GM12801 (cell line): ENCODE data around the gene USP47.

Experiments used
- TF ChIP-seq, protein P1 (sequence below): IDR thresholded peaks from one replicate; pipeline ENCODE4 v1.5.1; 2011; ENCODE audit warnings: control low read depth; ENCODE audit not compliant: insufficient read length; ENCODE audit errors: extremely low read depth

USP47 gene

DNA sequence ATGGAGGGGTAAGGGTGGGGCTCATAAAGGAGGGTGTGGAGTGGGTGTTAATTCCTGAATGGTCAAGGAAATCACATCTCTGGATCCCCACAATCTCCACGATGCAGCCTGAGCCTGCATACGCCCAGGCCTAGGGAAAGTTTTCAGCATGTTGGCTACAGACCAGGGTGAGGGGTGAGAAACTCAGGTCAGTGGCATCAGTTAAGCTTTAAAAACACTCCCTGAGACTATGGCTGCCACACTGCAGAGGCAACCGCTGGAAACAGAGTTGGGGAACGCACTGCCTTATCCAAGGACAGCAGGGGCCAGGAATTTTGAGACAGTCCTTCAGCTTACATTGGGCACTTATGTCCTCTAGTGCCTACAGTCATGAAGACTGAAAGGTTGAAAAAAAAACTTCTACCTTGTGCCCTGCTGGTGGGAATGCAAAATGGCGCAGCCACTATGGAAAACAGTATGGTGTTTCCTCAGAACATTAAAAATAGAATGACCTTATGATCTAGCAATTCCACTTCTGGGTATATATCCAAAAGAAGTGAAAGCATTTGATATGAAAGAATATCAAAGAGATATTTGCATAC, 147.0 kb downstream of the USP47 start:
- TF ChIP-seq, protein P1, sequence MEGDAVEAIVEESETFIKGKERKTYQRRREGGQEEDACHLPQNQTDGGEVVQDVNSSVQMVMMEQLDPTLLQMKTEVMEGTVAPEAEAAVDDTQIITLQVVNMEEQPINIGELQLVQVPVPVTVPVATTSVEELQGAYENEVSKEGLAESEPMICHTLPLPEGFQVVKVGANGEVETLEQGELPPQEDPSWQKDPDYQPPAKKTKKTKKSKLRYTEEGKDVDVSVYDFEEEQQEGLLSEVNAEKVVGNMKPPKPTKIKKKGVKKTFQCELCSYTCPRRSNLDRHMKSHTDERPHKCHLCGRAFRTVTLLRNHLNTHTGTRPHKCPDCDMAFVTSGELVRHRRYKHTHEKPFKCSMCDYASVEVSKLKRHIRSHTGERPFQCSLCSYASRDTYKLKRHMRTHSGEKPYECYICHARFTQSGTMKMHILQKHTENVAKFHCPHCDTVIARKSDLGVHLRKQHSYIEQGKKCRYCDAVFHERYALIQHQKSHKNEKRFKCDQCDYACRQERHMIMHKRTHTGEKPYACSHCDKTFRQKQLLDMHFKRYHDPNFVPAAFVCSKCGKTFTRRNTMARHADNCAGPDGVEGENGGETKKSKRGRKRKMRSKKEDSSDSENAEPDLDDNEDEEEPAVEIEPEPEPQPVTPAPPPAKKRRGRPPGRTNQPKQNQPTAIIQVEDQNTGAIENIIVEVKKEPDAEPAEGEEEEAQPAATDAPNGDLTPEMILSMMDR: no peak

DNA sequence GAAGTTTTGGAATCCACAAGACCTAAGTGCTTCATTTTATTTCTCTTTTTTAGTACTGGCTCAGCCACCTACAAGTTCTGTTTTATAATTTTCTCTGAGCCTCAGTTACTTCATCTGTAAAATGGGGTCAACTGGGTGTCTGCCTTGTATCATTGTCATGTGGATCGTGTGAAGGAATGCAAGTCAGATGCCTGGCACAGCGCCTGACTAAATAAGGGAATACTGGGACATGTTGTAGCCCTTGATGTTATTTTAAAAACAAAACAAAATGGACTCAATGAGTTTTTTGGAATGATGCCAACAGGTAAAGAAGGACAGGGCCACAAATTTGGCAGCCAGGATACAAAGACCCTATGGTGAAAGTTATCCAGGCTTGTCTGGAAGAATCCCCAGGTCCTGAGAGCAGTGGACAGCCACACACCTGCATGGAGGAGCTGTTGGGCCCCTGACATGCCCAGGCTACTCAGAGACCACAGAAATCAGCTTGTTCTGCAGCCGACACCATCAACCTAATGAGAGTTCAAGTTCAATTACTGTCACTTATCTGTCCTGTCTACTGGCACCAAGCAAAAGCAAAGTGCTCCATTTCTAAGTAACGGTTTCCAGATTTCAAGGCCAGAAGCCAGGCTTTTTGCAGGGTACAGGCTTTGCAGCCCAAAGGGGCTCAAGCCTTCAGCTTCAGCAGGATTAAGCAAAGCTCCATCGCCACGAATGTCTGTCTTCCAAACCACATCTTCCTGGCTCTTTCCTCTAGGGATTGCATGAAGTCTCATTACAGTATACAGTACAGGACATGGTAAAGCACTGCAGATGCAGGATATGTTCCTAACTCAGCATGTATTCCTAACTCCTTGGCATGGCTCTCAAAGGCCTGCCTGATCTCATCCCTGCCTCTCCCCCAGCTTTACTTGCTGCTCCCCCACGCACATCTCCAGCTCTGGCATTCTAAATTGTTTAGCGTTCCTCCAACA, 148.3 kb downstream of the USP47 start:
- TF ChIP-seq, protein P1: no peak

GRCh38 chr11:11992257-11993212, 150.8 kb downstream of the USP47 start:
- TF ChIP-seq, protein P1: no peak

DNA sequence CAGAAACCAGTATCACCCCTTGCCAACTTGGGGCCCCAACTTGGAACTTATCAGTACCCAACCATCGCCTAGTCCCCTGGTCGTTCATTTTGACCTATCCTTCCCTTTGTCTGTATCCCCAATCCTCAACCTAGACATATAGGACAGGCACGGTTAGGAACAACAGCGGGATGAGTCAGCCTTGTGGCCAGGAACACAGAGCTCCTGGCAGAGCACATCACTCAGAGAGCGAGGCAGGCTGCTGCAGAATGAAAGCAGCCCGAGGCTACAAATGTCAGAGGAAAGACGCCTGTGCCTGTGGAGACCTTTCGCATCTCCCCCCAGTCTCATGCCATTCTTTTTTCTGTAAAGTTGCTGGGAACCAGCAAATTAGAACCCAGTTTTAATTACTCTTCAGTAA, 152.1 kb downstream of the USP47 start:
- TF ChIP-seq, protein P1: no peak

- TF ChIP-seq, protein P1: no peak
Measured at GRCh38 chr11:11995601-11996000, 153.8 kb downstream of the USP47 start.

DNA sequence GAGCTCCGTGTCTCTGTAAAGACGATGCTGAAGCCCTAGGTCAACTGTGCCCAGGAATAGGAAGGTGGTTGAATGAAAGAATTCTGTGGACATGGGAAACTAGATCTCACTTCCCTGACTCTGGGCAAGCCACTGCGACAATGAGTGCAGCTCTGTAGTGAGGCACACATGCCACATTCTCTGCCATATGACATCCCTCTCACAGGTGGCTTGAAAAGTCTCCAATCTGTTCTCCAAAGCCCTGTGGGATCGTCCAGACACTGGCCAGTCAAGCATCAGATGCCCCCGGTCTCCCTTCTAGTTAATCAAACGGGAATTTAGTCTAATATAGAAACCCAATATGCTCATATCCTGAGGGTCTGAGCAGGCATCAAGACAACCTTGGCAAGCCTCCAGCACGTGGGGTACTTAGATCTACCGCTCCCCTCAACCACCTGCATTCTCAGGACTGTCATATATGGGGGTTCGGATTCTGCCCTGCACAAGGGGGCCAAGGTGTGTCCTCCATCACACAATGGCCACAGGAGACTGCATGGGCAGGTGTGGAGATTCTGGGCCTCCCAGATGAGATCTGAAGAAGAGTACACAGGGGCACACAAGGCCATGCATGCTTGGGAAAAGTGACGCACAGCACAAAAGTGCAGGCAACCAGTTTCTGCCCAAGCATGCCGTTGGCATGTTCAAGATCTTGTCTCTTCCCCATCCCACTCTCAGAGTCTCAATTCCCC, 154.7 kb downstream of the USP47 start:
- TF ChIP-seq, protein P1: no peak
